HepG2 (cell line): ENCODE data around the gene SELENOM. TPM values are rescaled to one million over a fixed set of nuclear protein-coding genes. Genes with fewer than 3 reads are reported as not detected.
A peak's percentile ranks its signal among the peaks of the same experiment; 100 is the strongest.

Experiments used
- ATF1 ChIP-seq: IDR thresholded peaks from 2 replicates; pipeline ENCODE4 v1.6.1; 2016; ENCODE audit warnings: mild to moderate bottlenecking, control low read depth
- ATRX ChIP-seq: sonication (generic); formaldehyde crosslinking; IDR thresholded peaks from 2 replicates; pipeline ENCODE4 v1.4.0; 2020; ENCODE audit warnings: missing genetic modification reagents, borderline replicate concordance
- CC2D1A ChIP-seq: sonication (generic); formaldehyde crosslinking; IDR thresholded peaks from 2 replicates; pipeline ENCODE4 v1.8.1; 2023; ENCODE audit warnings: mild to moderate bottlenecking, missing genetic modification reagents
- CENPBD1 ChIP-seq: sonication (generic); formaldehyde crosslinking; IDR thresholded peaks from 2 replicates; pipeline ENCODE4 v1.8.0; 2022; ENCODE audit warnings: missing genetic modification reagents, low read depth, mild to moderate bottlenecking, borderline replicate concordance
- FOXA3 ChIP-seq: IDR thresholded peaks from 2 replicates; pipeline ENCODE4 v1.6.1; 2016; ENCODE audit warnings: missing genetic modification reagents, missing compliant biosample characterization
- HMGXB3 ChIP-seq: sonication (generic); formaldehyde crosslinking; IDR thresholded peaks from 2 replicates; pipeline ENCODE4 v1.4.0; 2020; ENCODE audit warnings: missing genetic modification reagents, borderline replicate concordance
- ISX ChIP-seq: sonication (generic); formaldehyde crosslinking; conservative IDR thresholded peaks from 2 replicates; pipeline ENCODE4 v1.5.0; 2020; ENCODE audit warnings: missing genetic modification reagents
- KLF12 ChIP-seq: sonication (generic); formaldehyde crosslinking; IDR thresholded peaks from 2 replicates; pipeline ENCODE4 v1.4.0; 2020; ENCODE audit warnings: missing genetic modification reagents, borderline replicate concordance
- MED13 ChIP-seq: sonication (generic); formaldehyde crosslinking; IDR thresholded peaks from 2 replicates; pipeline ENCODE4 v1.5.0; 2020; ENCODE audit warnings: missing genetic modification reagents
- NR2F2 ChIP-seq: IDR thresholded peaks from 2 replicates; pipeline ENCODE4 v1.6.1; 2012; ENCODE audit warnings: low read depth, inconsistent platforms, borderline replicate concordance
- PRPF4 ChIP-seq: fragments of 200-400 bp; formaldehyde crosslinking; IDR thresholded peaks from 2 replicates; pipeline ENCODE4 v1.6.1; 2016; ENCODE audit warnings: low read length, low read depth; ENCODE audit not compliant: poor library complexity, severe bottlenecking
- SIN3A ChIP-seq: IDR thresholded peaks from 2 replicates; pipeline ENCODE4 v1.6.1; 2011; ENCODE audit warnings: low read depth, mild to moderate bottlenecking, control low read depth, low read length, borderline replicate concordance
- SKIL ChIP-seq: sonication (generic); formaldehyde crosslinking; IDR thresholded peaks from 2 replicates; pipeline ENCODE4 v1.8.0; 2022; ENCODE audit warnings: missing genetic modification reagents, mild to moderate bottlenecking, moderate library complexity, borderline replicate concordance
- SUZ12 ChIP-seq: fragments of 150-350 bp; IDR thresholded peaks from 2 replicates; pipeline ENCODE4 v1.6.1; 2014; ENCODE audit warnings: low read depth, low read length
- ZMYM3 ChIP-seq: sonication (generic); formaldehyde crosslinking; IDR thresholded peaks from 2 replicates; pipeline ENCODE4 v1.5.1; 2020; ENCODE audit warnings: mild to moderate bottlenecking, missing genetic modification reagents
- ZNF317 ChIP-seq: sonication (generic); formaldehyde crosslinking; IDR thresholded peaks from 2 replicates; pipeline ENCODE4 v1.5.0; 2020; ENCODE audit warnings: mild to moderate bottlenecking, missing genetic modification reagents
- polyA plus RNA-seq, 8 experiments: library from polyadenylated mRNA; depleted of rRNA in 3 of 8; stranded (reverse) in 7 of 8; unstranded in 1 of 8; fragments of >200 nt; fragmentation: Illumina TruSeq in 4 of 8; extraction: Trizol in 4 of 8; gene quantifications; 2 replicates each; pipeline versions ENCODE4 v1.2.1 to v1.2.3, GENCODE V29; 2011 to 2016; ENCODE audit warnings: low read depth in 4 of 8, missing spikeins in 1 of 8, mixed read lengths in 1 of 8; ENCODE audit not compliant: insufficient read depth in 1 of 8
- total RNA-seq, 5 experiments: library from RNA; depleted of rRNA; stranded (reverse); fragments of >200 nt; fragmentation: Illumina TruSeq; extraction: Trizol; gene quantifications; 2 replicates each; pipeline ENCODE4 v1.2.3, GENCODE V29; 2016; ENCODE audit warnings: low read depth in 1 of 5
- TF ChIP-seq, protein P1 (sequence below): sonication (generic); formaldehyde crosslinking; IDR thresholded peaks from 2 replicates; pipeline ENCODE4 v1.5.0; 2020; ENCODE audit warnings: missing genetic modification reagents
- TF ChIP-seq, protein P2 (sequence below): sonication (generic); formaldehyde crosslinking; IDR thresholded peaks from 2 replicates; pipeline ENCODE4 v1.4.0; 2020; ENCODE audit warnings: mild to moderate bottlenecking, missing genetic modification reagents

SELENOM gene
- total and polyA plus RNA-seq, 2 of the 13 experiments (the other 11 are each of a cell fraction or from before 2014, with no cell fraction given) = 4.1 to 4.3 TPM

DNA sequence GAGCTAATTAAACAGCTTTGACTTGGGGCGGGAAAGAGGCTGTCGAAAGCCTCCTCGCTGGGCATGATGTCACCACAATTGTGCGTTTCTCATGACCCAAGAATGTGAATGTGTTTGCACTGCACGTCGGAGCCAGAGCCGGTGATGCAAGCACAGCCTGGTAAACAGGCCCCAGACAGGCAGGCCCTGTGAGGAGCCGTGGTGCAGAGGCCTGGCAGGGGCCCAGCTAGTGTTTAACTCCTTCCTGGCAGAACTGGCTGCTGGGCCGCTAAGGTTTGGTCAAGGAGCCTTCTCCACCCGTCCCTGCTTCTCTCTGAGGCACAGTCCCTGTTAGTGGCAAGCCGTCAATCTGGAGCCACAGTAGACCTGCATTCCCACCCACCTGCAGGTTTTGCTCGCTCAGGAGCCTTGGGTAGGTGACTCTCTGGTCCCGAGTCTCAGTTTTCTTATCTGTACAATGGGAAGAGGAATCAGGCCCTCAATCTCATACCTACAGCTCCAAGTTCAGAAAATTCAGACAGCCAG is 51.7 kb downstream of the SELENOM start (continued):
- TF ChIP-seq PRPF4 (no peak), KLF12 (CRISPR knock-in tag) (no peak), SIN3A (no peak), CC2D1A (CRISPR knock-in tag) (no peak), ISX (CRISPR knock-in tag) (no peak), SUZ12 (no peak), SKIL (CRISPR knock-in tag) (peak; percentile 95), ZNF317 (CRISPR knock-in tag) (peak; percentile 63; the same call in 1 of the 2 replicates), HMGXB3 (CRISPR knock-in tag) (peak; percentile 65; the same call in 1 of the 2 replicates), MED13 (peak; percentile 79), CENPBD1 (0 out of 2 replicates have a peak, but pooled peaks have one; percentile 88), FOXA3 (peak; percentile 99), ZMYM3 (peak; percentile 100), ATF1 (peak; percentile 90), NR2F2 (0 out of 2 replicates have a peak, but pooled peaks have one; percentile 35), ATRX (CRISPR knock-in tag) (no peak)
- TF ChIP-seq, protein P1, sequence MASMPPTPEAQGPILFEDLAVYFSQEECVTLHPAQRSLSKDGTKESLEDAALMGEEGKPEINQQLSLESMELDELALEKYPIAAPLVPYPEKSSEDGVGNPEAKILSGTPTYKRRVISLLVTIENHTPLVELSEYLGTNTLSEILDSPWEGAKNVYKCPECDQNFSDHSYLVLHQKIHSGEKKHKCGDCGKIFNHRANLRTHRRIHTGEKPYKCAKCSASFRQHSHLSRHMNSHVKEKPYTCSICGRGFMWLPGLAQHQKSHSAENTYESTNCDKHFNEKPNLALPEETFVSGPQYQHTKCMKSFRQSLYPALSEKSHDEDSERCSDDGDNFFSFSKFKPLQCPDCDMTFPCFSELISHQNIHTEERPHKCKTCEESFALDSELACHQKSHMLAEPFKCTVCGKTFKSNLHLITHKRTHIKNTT (CRISPR knock-in tag) = no peak
- TF ChIP-seq, protein P2, sequence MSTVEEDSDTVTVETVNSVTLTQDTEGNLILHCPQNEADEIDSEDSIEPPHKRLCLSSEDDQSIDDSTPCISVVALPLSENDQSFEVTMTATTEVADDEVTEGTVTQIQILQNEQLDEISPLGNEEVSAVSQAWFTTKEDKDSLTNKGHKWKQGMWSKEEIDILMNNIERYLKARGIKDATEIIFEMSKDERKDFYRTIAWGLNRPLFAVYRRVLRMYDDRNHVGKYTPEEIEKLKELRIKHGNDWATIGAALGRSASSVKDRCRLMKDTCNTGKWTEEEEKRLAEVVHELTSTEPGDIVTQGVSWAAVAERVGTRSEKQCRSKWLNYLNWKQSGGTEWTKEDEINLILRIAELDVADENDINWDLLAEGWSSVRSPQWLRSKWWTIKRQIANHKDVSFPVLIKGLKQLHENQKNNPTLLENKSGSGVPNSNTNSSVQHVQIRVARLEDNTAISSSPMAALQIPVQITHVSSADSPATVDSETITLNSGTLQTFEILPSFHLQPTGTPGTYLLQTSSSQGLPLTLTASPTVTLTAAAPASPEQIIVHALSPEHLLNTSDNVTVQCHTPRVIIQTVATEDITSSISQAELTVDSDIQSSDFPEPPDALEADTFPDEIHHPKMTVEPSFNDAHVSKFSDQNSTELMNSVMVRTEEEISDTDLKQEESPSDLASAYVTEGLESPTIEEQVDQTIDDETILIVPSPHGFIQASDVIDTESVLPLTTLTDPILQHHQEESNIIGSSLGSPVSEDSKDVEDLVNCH (CRISPR knock-in tag) = no peak
